Measurements from ENCODE around the gene SMIM38. TPM values are rescaled to one million over a fixed set of nuclear protein-coding genes. Genes with fewer than 3 reads are reported as not detected.

SMIM38 gene
- polyA plus RNA-seq, 1 of the 3 experiments (the other 2 are of a cell fraction), result 0.13 TPM

DNA sequence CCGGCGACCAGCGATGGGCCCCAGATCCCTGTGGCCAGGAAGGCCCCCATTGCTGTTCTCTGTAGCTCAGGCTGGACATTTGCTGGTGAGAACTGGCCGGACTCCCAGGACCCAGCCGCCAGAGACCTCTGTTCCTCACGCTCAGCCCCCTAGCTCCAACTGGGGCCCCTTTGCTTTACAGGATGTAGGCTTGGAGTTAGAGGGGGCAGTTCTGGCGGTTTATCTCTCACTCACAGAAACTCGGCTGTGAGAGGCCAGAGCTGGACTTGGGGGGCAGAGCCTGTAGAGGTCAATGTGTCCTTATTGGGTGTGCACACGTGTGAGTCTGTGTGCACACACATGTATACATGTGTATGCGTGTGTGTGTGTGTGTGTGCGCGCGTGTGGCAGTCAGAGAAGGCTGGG, 502 bp downstream of the SMIM38 start:
- WGBS (ENCODE audit: low lambda C conversion rate), result 84% methylated on average over 8 of the region's 13 CpGs
- Histone ChIP-seq H3K4me3 (ENCODE audit: low read depth in 2 of 2, low read length in 1 of 2) (no peak overlapping the region), H4K20me1 (ENCODE audit: insufficient read depth) (no peaks in the 10 kb centered on the region), H3K27me3 (ENCODE audit: insufficient read depth) (no peaks in the 10 kb centered on the region), H3K9ac (no peak overlapping the region), H3K27ac (ENCODE audit: low read depth in 2 of 2, low read length in 1 of 2) (peak overlapping the region in 1 of 2 experiments; percentile 98; a peak in 2 of 4 replicates), H3K9me2 (no peaks in the 10 kb centered on the region), H3K4me1 (ENCODE audit: control insufficient read depth in 1 of 2, insufficient read depth in 2 of 2, low read depth in 1 of 2, low read length in 1 of 2) (peaks cover 11 to 36% of the 10 kb centered on the region in 2 experiments; a peak in 2 of 4 replicates), H2AFZ (ENCODE audit: low read depth) (no peak overlapping the region), H3K9me3 (no peaks in the 10 kb centered on the region), H3K4me2 (no peak overlapping the region), H3F3A (replicated peaks; ENCODE audit: insufficient read depth) (no peaks in the 10 kb centered on the region), H3K36me3 (replicated peaks in 1 of 2; ENCODE audit: control insufficient read depth in 1 of 2, insufficient read depth in 2 of 2, low read length in 1 of 2) (no peaks in the 10 kb centered on the region), H3K79me2 (ENCODE audit: insufficient read depth) (no peaks in the 10 kb centered on the region)
- TF ChIP-seq, protein P1, sequence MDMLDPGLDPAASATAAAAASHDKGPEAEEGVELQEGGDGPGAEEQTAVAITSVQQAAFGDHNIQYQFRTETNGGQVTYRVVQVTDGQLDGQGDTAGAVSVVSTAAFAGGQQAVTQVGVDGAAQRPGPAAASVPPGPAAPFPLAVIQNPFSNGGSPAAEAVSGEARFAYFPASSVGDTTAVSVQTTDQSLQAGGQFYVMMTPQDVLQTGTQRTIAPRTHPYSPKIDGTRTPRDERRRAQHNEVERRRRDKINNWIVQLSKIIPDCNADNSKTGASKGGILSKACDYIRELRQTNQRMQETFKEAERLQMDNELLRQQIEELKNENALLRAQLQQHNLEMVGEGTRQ (IDR thresholded peaks at IDR 0.05; ENCODE audit: borderline replicate concordance, low read depth, low read length), result no peak
- TF ChIP-seq NRF1 (IDR thresholded peaks at IDR 0.05; ENCODE audit: low read depth, low read length), result no peak
- TF ChIP-seq EZH2phosphoT487 (IDR thresholded peaks at IDR 0.05; ENCODE audit: borderline replicate concordance, low read depth), result no peak
- TF ChIP-seq SMC3 (IDR thresholded peaks at IDR 0.05; ENCODE audit: low read depth, low read length), result no peak
- no peak for TF ChIP-seq TCF12 (IDR thresholded peaks at IDR 0.05)
- no peak for TF ChIP-seq TEAD4 (IDR thresholded peaks at IDR 0.05; ENCODE audit: borderline replicate concordance, insufficient read depth)
- TF ChIP-seq RFX5 (IDR thresholded peaks at IDR 0.05; ENCODE audit: low read length), result no peak
- no peak for TF ChIP-seq GABPA (IDR thresholded peaks at IDR 0.05; ENCODE audit: low read depth)
- no peak for TF ChIP-seq EP300 (IDR thresholded peaks at IDR 0.05; ENCODE audit: borderline replicate concordance in 1 of 2, low read depth in 1 of 2, low read length in 1 of 2)
- no peak for TF ChIP-seq RCOR1 (IDR thresholded peaks at IDR 0.05; ENCODE audit: low read length)
- no peak for TF ChIP-seq NFIC (IDR thresholded peaks at IDR 0.05; ENCODE audit: borderline replicate concordance)
- no peak for TF ChIP-seq CHD2 (IDR thresholded peaks at IDR 0.05; ENCODE audit: low read length, partially characterized antibody)
- TF ChIP-seq, protein P2, sequence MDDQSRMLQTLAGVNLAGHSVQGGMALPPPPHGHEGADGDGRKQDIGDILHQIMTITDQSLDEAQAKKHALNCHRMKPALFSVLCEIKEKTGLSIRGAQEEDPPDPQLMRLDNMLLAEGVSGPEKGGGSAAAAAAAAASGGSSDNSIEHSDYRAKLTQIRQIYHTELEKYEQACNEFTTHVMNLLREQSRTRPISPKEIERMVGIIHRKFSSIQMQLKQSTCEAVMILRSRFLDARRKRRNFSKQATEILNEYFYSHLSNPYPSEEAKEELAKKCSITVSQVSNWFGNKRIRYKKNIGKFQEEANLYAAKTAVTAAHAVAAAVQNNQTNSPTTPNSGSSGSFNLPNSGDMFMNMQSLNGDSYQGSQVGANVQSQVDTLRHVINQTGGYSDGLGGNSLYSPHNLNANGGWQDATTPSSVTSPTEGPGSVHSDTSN (IDR thresholded peaks at IDR 0.05), result no peak
- CTCF ChIA-PET, result interaction anchor here (1.0 to 4.8 kb wide), 6 partner anchors 14 to 58 kb away, joined by 3 to 29 read pairs (median 6); no protein-coding TSS in a partner anchor
- POLR2A ChIA-PET, result interaction anchor here (0.8 kb wide), 1 partner anchor 28 kb away, joined by 3 read pairs; no protein-coding TSS in a partner anchor
- DNase-seq, result no peak

DNA sequence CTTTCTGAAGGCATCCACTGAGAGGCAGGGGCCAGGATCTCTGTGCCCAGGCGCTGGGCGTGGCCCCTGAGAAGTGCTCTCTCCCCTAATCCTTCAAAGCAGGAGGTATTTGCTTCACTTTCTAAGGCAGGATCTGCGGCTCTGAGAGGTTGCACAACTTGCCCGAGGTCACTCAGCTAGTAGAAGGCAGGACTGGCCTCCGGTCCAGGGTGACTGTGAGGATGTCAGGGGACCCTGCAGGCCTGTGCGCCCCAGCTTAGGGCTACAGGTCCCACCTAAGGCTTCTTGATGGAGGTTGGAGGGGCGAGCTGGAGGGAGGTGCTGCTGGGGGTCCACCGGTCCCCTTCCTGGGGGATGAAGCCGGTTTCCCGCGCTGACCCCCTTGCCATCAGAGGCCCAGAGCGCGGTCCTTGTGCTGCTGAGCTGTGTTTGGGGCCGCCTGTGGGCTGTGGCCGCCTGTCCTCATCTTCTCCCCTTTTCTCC, 979 bp downstream of the SMIM38 start:
- H3K4me2 ChIP-seq, result peak overlapping the region; percentile 57
- H3K9me2 ChIP-seq, result no peaks in the 10 kb centered on the region
- no peak for DNase-seq
- TF ChIP-seq, protein P3, sequence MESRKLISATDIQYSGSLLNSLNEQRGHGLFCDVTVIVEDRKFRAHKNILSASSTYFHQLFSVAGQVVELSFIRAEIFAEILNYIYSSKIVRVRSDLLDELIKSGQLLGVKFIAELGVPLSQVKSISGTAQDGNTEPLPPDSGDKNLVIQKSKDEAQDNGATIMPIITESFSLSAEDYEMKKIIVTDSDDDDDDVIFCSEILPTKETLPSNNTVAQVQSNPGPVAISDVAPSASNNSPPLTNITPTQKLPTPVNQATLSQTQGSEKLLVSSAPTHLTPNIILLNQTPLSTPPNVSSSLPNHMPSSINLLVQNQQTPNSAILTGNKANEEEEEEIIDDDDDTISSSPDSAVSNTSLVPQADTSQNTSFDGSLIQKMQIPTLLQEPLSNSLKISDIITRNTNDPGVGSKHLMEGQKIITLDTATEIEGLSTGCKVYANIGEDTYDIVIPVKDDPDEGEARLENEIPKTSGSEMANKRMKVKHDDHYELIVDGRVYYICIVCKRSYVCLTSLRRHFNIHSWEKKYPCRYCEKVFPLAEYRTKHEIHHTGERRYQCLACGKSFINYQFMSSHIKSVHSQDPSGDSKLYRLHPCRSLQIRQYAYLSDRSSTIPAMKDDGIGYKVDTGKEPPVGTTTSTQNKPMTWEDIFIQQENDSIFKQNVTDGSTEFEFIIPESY (IDR thresholded peaks at IDR 0.05; ENCODE audit: borderline replicate concordance, low read depth), result no peak
- TF ChIP-seq TCF12 (IDR thresholded peaks at IDR 0.05), result no peak
- TF ChIP-seq FOSL2 (IDR thresholded peaks at IDR 0.05; ENCODE audit: borderline replicate concordance, low read depth), result no peak
- TF ChIP-seq, protein P2 (IDR thresholded peaks at IDR 0.05), result no peak
- TF ChIP-seq POLR2AphosphoS5 (IDR thresholded peaks at IDR 0.05; ENCODE audit: low read depth, low read length), result no peak
- no peak for TF ChIP-seq RAD21 (IDR thresholded peaks at IDR 0.05; ENCODE audit: low read length)
- TF ChIP-seq RXRA (IDR thresholded peaks at IDR 0.05; ENCODE audit: borderline replicate concordance, low read depth), result no peak
- TF ChIP-seq, protein P4, sequence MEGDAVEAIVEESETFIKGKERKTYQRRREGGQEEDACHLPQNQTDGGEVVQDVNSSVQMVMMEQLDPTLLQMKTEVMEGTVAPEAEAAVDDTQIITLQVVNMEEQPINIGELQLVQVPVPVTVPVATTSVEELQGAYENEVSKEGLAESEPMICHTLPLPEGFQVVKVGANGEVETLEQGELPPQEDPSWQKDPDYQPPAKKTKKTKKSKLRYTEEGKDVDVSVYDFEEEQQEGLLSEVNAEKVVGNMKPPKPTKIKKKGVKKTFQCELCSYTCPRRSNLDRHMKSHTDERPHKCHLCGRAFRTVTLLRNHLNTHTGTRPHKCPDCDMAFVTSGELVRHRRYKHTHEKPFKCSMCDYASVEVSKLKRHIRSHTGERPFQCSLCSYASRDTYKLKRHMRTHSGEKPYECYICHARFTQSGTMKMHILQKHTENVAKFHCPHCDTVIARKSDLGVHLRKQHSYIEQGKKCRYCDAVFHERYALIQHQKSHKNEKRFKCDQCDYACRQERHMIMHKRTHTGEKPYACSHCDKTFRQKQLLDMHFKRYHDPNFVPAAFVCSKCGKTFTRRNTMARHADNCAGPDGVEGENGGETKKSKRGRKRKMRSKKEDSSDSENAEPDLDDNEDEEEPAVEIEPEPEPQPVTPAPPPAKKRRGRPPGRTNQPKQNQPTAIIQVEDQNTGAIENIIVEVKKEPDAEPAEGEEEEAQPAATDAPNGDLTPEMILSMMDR (IDR thresholded peaks at IDR 0.05), result no peak
- TF ChIP-seq EZH2phosphoT487 (IDR thresholded peaks at IDR 0.05; ENCODE audit: borderline replicate concordance, low read depth), result no peak
- no peak for TF ChIP-seq MXI1 (IDR thresholded peaks at IDR 0.05; ENCODE audit: low read depth, low read length)
- TF ChIP-seq TEAD4 (IDR thresholded peaks at IDR 0.05; ENCODE audit: borderline replicate concordance, insufficient read depth), result no peak
- H3K9ac ChIP-seq, result peak overlapping the region; percentile 46; the same call in 1 of the 2 replicates
- no peaks in the 10 kb centered on the region for H3F3A ChIP-seq (replicated peaks; ENCODE audit: insufficient read depth)
- H2AFZ ChIP-seq (ENCODE audit: low read depth), result peak overlapping the region; percentile 84; the same call in 1 of the 2 replicates
- no peaks in the 10 kb centered on the region for H3K9me3 ChIP-seq
- no peaks in the 10 kb centered on the region for H4K20me1 ChIP-seq (ENCODE audit: insufficient read depth)
- CTCF ChIA-PET, result interaction anchor here (1.0 to 4.8 kb wide), 7 partner anchors 14 to 486 kb away, joined by 3 to 29 read pairs (median 6); partner anchors contain the start of gene CCND1
- H3K4me1 ChIP-seq (ENCODE audit: control insufficient read depth in 1 of 2, insufficient read depth in 2 of 2, low read depth in 1 of 2, low read length in 1 of 2), result peaks cover 11 to 36% of the 10 kb centered on the region in 2 experiments; a peak in 2 of 4 replicates
- POLR2A ChIA-PET, result interaction anchor here (0.8 to 2.0 kb wide), 4 partner anchors 27 to 488 kb away, joined by 3 to 8 read pairs (median 4); no protein-coding TSS in a partner anchor
- H3K4me3 ChIP-seq (ENCODE audit: low read depth in 2 of 2, low read length in 1 of 2), result no peak overlapping the region
- H3K79me2 ChIP-seq (ENCODE audit: insufficient read depth), result no peaks in the 10 kb centered on the region
- H3K27me3 ChIP-seq (ENCODE audit: insufficient read depth), result no peaks in the 10 kb centered on the region
- H3K36me3 ChIP-seq (replicated peaks in 1 of 2; ENCODE audit: control insufficient read depth in 1 of 2, insufficient read depth in 2 of 2, low read length in 1 of 2), result no peaks in the 10 kb centered on the region
- WGBS (ENCODE audit: low lambda C conversion rate), result 73% methylated on average over 7 of the region's 15 CpGs
- H3K27ac ChIP-seq (ENCODE audit: low read depth in 2 of 2, low read length in 1 of 2), result peak overlapping the region; percentile 47 to 98; a peak in 3 of 4 replicates

Data from SK-N-SH (cell line).